Subcutaneous abdominal adipose tissue (tissue), 5 donors: ENCODE measurements around the gene MC3R.

Experiments
- H3K27ac ChIP-seq: one replicate; pipeline ENCODE4 v1.7.0; 2013; ENCODE audit warnings: low read depth, mild to moderate bottlenecking, inconsistent platforms, low read length, moderate library complexity
- H3K27me3 ChIP-seq, 5 donors: one replicate each; pipeline ENCODE4 v1.7.0; 2013; ENCODE audit warnings: low read length in 5 of 5, inconsistent platforms in 1 of 5; ENCODE audit not compliant: control insufficient read depth in 5 of 5, insufficient read depth in 4 of 5
- H3K36me3 ChIP-seq, 5 donors: one replicate each; pipeline ENCODE4 v1.7.0; 2013; ENCODE audit warnings: low read length in 5 of 5; ENCODE audit not compliant: control insufficient read depth in 5 of 5, insufficient read depth in 5 of 5
- H3K4me1 ChIP-seq, 5 donors: one replicate each; pipeline ENCODE4 v1.7.0; 2013; ENCODE audit warnings: low read length in 5 of 5, mild to moderate bottlenecking in 3 of 5, moderate library complexity in 1 of 5; ENCODE audit not compliant: control insufficient read depth in 5 of 5, insufficient read depth in 5 of 5
- H3K4me3 ChIP-seq, 5 donors: one replicate each; pipeline ENCODE4 v1.7.0; 2013; ENCODE audit warnings: low read length in 5 of 5, low read depth in 1 of 5
- H3K9ac ChIP-seq, 5 donors: one replicate each; pipeline ENCODE4 v1.7.0; 2013; ENCODE audit warnings: low read length in 5 of 5, mild to moderate bottlenecking in 4 of 5, moderate library complexity in 3 of 5
- H3K9me3 ChIP-seq, 5 donors: one replicate each; pipeline ENCODE4 v1.7.0; 2013; ENCODE audit warnings: low read length in 5 of 5; ENCODE audit not compliant: control insufficient read depth in 5 of 5
- donor health status: healthy.
- donor health status: healthy.
- donor health status: healthy.
- donor health status: healthy.
- donor health status: healthy.

Gene MC3R

DNA sequence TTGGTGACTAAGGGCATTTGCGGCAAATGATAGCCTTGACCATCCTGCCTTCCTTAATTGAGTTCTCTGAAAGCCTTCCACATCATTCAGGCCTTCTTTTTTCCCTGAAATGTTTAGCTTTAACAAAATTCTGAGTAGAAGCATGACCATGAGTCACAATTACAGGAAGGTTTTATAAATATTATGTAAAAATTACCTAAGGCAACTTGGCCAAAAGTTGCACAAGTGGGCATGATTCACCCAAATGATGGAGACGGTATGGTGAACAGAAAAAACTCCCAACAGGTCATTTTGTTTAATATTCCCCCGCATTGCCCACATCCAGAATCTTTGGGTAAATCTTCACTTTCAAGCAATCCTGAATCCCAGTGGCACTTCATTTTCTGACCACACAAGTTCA lies 37.0 kb downstream of the MC3R start:
- Histone ChIP-seq H3K27ac (no peak overlapping the region), H3K4me1 (no peaks in the 10 kb centered on the region), H3K4me3 (no peak overlapping the region), H3K9me3 (no peaks in the 10 kb centered on the region), H3K36me3 (no peaks in the 10 kb centered on the region), H3K9ac (no peak overlapping the region), H3K27me3 (peaks cover 0 to 1% (median 0%) of the 10 kb centered on the region in 5 donors)

DNA sequence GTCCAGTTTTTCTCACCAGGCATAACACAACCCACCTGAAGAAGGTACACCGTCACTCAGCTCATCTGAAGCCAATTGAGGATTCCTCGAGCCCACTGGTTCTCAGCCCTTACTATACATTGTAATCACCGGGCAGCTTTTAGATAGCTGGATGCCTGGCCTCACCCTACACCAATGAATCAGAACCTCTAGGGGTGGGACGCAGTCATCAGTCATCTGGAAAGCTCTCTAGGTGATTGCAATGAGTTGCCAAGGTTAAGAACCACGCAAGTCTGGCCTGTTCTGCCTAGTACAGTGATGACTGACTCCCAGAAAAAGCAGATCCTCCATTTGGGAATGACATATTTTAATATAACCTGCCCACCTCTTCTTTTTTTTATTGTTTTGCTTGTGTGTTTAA lies 41.1 kb downstream of the MC3R start:
- no peak overlapping the region for H3K9ac ChIP-seq
- peaks cover 0 to 3% (median 0%) of the 10 kb centered on the region in 5 donors for H3K27me3 ChIP-seq
- H3K4me3 ChIP-seq: no peak overlapping the region
- H3K9me3 ChIP-seq: no peaks in the 10 kb centered on the region
- H3K36me3 ChIP-seq: no peaks in the 10 kb centered on the region
- no peak overlapping the region for H3K27ac ChIP-seq
- H3K4me1 ChIP-seq: no peaks in the 10 kb centered on the region

DNA sequence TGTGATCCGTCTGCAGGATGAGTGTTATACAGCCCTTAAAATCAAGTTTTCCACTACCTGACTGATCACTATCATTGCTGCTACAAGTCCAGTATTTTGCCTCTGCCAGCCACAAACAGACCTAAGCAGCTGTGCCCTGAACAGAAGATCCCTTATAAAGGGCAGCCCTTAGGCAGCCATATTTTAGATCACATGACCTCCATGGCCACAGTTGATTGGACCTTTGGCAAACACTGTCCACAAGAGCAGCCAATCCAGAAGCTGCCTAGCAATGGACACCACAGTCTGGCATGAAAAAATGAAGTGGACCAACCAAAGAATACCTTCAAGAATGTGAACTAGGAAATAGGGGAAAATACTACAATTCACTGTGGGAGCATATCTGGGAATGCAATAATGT lies 50.8 kb downstream of the MC3R start:
- H3K9me3 ChIP-seq: no peaks in the 10 kb centered on the region
- no peak overlapping the region for H3K4me3 ChIP-seq
- no peak overlapping the region for H3K9ac ChIP-seq
- no peaks in the 10 kb centered on the region for H3K4me1 ChIP-seq
- H3K27ac ChIP-seq: no peak overlapping the region
- H3K27me3 ChIP-seq: peaks cover 0 to 4% (median 0%) of the 10 kb centered on the region in 5 donors
- H3K36me3 ChIP-seq: no peaks in the 10 kb centered on the region
